ENCODE results near the gene CORO2B.

The CORO2B gene

DNA sequence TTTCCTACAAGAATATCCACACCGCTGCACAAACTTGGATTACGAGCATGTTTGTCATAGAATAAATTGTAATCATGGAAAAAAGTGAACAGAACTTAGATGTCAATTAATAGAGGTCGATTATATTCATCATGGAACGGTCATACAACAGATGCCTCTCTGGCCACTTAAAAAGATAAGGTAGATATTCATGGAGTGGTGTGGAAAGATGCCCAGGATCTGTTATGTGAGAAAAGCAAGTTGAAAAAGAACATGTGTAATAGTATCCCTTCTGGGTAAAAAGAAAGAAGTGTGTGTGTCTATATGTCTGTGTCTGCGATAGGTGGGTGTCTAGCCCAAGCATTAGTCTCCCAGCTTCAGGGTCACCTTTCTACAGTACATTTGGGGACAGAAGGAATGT lies 128.6 kb downstream of the CORO2B start:
- DNase-seq, result no peak

DNA sequence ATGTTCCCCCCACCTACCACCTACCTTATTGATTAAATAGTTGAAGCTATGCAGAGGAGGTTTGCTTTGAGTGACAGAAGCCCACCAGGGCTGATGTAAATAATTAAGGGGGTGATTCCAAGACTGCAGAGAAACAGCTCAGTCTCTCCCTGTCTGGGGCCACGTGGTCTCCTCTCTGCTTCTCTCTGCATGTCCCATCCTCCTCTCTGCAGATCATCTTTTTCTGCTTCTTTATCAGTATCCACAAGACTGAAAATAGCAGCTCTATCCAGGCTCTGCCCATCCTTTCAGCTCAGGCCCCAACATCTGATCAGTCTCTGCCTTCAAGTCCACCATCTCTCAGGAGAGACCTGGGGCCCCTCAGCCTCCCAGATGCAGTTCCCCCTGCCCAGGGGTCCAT lies 131.1 kb downstream of the CORO2B start:
- DNase-seq, result no peak

DNA sequence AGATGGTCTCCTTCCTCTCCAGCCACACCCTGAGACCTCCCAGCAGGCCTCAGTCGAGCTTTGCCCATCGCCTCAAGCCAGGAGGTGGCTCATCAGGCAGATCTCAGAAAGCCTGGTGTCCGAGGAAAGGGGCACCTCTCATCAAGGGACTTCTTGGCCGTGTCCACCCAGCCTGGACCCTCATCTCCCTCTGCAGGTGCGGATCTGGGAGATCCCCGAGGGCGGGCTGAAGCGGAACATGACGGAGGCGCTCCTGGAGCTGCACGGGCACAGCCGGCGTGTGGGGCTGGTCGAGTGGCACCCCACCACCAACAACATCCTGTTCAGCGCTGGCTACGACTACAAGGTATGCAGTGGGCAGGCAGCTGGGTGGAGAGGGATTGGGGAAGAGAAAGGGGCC lies 131.7 kb downstream of the CORO2B start:
- no peak for DNase-seq

DNA sequence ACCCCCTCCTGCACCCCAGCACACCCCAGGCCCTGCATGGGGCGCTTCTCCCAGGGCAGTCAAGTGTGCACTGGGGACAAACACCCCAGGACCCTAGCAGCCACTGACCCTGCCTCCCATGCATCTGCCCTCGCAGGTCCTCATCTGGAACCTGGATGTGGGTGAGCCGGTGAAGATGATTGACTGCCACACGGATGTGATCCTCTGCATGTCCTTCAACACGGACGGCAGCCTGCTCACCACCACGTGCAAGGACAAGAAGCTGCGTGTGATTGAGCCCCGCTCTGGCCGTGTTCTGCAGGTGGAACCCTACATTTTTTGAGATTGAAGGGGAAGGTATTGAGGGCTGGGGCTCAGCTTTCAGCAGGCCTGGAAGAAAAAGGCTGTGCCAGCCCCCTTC lies 132.6 kb downstream of the CORO2B start:
- DNase-seq, result no peak

DNA sequence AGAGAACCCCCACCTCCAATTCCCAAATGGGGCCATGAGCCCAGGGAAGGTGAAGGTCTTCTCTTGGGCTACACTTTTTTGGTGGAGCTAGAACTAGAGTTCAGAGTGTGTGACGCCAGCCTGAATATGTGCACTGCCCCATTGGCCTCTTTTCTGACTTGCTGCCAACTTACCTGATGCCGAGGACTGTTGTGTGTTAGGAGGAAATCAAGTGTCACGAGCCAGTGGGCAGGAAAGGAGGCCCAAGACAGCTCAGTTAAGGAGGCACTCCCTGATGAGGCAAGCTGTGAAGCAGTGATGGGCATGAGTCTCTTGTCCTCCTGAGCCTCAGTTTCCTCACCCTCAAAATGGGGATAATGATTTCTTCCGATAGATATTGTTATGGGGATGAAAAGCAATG lies 134.1 kb downstream of the CORO2B start:
- no peak for DNase-seq

DNA sequence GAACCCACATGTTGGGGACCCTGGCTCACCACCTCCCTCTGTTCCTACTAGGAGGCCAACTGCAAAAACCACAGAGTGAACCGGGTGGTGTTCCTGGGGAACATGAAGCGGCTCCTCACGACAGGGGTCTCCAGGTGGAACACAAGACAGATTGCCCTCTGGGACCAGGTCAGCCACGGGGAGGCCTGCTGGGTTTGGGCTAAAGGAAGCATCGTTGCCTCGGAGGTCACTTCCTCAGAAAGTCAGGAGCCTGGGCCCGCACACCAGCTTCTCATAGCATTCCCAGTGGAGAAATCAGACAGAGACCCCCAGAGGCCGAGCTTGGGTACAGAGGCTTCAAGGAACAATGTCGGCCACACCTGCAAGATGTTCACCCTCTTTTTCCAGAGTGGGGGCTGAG lies 135.1 kb downstream of the CORO2B start:
- no peak for DNase-seq

DNA sequence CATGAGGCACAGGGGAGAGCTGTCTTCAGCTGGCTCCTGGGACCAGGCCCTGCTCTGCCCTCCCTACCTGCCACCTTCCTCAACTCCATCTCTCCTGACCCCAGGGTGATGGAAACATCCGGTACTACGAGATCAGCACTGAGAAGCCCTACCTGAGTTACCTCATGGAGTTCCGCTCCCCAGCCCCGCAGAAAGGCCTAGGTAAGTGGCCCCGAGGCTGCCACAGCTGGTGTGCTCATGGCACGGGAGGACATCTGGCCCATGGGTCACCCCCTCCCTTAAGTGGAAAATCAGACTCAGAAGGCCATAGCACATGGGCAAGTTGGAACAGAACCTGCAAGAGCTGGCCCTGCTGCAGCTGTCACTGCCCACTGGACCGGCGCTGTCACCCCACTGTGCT lies 136.3 kb downstream of the CORO2B start:
- DNase-seq, result no peak

DNA sequence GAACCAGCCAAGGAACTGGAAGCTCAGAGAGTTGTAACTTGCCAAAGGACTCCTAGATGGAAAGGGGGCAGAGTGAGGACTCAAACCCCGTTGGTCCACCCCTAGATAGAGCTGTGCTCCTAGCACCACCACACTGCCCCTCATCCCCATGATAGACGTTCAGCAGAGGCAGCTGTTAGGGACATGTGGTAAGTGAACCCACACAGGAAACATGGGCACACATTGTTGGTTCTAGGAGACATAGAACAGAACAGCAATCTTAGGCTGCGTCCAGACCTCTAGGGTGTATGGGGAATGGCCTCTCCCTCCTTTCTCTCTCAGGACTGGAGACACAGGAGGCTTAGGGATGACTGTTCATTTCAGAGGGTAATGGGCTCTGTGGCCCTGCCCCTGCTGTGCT lies 139.2 kb downstream of the CORO2B start:
- DNase-seq, result no peak

DNA sequence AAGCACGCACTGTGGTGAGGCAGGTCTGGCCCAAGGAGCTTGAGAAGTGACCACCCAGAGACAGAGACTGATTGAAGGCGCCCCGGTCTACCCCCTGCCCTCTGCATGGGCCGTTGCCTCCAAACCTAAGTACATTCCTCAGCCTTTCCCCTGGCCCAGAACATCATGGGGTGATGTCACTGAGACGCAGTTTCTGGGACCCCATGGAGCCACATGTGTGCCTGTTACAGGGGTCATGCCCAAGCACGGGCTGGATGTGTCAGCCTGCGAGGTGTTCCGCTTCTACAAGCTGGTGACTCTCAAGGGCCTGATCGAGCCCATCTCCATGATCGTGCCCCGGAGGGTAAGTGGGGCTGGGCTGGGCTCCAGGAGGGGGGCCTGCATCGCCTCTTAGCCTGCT lies 139.7 kb downstream of the CORO2B start:
- no peak for DNase-seq

DNA sequence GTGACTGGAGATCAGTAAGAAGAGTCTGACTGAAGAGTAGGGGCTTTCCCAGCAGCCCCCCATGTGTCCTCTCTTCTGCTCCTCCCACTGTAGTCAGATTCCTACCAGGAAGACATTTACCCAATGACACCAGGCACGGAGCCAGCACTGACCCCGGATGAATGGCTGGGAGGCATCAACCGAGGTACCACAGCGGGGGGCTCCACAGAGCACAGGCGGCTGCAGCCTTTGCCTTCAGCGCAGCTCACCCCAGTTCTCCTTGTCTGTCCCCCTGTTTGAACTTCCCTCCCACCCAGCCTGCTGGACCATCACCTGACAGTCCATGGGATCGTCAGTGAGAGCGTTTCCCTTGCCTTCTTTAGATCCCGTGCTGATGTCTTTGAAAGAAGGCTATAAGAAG lies 140.3 kb downstream of the CORO2B start:
- DNase-seq, result no peak

DNA sequence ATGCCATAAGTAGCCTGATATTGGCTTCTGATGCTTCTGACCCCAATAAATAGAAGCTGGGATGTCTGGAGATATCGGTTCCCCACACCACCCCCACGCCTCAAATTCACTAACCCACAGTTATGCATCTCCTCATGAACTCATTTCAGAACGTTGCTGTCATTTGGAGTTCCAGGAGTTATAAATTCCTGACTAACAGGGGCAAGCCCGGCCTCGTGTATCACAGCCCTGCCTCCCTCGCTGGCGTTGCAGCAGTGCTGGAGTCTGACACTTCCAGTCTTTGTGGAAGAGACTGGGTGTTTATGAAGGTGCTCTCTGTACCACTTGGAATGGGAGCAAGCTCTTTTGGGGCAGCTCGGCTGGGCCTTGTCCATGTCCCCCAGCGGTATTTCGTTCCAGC lies 140.9 kb downstream of the CORO2B start:
- DNase-seq, result no peak

DNA sequence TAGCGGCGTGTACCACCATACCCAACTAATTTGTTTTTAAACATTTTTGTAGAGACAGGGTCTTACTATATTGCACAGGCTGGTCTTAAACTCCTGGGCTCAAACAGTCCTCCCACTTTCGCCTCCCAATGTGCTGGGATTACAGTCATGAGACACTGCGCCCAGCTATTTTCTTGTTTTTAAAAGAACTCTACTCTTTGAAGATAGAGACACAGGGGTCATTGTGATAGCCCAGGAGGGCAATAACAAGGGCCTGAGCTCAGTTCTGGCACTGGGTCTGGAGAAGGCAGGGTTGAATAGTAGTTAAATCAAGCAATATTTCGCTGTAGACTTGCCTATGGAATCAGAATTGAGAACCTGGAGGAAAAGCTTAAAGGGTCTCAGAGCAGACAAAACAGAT lies 143.1 kb downstream of the CORO2B start:
- no peak for DNase-seq

DNA sequence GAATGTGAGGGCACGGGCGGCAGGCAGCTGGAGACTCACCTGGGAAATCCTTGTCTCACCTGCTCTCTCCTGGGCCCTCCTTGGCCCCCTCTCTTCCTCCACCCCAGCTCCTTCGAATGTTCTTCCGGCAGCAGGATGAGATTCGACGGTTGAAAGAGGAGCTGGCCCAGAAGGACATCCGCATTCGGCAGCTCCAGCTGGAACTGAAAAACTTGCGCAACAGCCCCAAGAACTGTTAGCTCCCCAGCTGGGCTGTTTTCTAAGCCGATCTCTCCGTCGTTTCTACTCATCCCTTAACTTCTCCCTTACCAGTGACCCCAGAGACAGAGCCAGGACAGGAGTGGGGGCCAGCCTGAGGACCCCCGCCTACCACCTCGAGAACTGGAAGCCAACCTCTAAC lies 146.9 kb downstream of the CORO2B start:
- DNase-seq, result peak; percentile 75 to 80 (median 76)

DNA sequence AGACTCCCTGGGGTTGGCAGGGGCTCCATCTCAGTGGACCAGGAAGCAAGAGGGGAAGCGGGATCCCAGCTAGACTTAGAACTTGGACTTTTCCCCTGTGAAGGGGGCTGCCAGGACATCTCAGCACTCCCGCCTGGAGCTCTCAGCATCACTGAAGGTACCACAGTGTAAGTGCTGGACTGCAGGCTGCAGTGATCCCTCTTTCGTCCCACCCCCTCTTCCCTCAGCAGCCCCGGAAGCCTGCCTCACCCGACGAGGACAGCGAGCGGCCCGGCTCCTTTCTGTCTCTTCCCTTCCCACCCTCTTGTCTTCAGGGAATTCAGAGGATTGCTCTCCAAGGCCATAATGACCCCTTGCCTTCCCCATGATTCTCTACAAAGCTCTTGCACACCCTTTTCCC lies 147.5 kb downstream of the CORO2B start:
- no peak for DNase-seq

DNA sequence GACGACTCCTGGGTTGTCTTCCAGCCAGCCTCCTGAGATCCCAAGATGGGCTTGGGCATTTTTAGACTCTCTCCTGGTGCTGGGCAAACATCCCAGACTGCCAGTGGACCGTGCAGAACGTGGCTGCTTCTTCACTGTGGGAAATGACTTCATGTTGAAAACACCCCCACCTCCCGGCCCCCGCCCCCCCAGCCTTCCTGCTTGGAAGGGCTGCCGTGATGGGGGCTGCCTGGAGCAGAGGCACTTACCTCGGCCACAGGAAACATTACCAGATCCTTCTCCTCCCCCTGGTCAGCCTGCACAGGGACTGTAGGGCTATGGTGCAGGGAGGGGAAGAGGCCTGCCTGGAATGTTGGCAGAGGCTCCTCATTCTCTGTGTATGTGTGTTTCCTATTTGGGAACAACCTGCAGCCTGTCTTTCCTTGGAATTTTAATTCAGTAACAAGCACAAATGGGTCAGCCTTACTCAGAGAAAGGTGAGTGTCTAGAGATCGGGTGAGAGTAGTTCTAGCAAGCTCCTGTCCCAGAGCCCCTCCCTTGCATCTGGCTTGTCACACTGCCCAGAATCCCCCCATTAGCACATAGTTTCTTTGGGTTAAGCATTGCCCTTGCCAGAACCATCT lies 151.1 kb downstream of the CORO2B start:
- no peak for DNase-seq

DNA sequence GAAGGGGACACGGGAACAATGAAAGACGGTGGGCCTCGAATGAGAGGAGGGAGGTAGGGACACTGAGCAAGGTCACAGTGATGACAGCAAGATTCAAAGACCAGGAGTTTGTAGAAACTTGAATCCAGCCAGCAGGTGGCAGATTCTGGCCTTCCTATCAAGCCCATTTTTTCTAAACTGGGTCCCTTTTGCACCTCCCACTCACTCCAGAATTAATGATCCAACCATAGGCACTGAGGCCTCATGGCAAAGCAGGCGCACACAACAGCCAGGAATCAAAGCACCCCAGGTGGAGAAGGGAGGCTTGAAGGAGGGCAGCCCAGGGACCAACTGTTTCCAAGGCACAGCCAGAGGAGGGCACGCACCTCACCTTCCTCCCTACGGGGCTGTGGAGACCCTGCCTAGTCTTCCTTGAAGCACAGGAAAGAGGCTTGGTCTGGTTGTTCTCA lies 151.7 kb downstream of the CORO2B start:
- DNase-seq, result peak; percentile 69 to 77 (median 75)

DNA sequence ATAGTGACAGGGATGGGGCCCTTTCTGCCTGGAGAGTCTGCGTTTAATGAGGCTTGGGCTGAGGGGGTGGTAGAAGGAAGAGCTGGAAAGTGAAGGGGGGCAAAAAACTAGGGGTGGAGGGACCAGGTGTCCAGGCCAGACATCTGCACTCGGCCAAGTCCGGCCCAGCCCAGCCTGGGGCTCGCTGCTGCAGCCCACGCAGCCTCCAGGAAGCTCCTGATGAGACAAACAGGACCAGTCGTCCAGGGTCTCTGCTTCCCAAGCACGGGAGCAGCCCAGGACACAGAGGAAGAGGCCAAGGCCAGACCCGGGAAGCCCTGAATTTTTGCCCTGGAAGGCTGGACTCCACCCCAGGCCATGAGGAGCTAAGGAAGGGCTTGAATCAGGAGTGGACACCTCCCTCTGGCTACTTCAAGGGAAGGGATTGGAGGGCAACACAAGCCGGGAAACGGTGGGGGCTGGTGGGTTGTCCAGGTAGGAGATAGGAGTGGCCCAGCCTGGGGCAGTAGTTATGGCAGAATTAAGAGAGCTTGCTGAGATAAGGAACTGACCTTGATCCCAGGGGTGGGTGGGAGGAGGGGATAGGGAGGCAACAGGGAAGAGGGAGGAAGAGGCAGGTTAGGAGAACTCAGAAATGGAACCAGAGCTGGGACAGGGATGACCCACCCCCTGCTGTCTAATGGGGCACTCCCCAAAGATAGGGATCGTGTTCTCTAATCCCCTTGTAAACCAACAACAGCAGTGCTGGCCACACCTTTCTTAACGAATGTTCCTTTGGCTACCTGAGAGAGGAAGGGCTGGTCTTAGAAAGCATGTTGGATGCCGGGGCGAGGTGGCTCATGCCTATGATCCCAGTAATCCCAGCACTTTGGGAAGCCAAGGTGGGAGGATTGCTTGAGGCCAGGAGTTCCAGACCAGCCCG lies 152.4 kb downstream of the CORO2B start:
- no peak for DNase-seq

DNA sequence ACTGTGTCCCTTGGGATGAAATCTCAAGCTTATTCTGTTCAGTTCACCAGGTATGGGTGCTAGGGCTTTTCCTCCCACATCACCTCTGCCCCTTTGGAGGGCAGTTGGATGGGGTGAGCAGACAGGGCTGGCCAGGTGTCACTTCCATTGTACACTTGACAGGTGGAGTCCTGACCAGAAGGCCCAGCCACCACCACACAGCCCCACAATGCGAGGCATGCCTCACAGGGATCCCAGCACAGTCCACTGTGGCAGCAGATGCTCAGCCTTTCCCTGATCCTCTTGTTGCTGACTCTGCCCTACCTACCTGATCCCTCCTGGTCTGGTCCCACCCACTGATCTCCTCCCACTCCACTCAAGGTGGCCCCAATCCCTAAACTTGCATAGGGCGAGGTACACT lies 153.7 kb downstream of the CORO2B start:
- no peak for DNase-seq

DNA sequence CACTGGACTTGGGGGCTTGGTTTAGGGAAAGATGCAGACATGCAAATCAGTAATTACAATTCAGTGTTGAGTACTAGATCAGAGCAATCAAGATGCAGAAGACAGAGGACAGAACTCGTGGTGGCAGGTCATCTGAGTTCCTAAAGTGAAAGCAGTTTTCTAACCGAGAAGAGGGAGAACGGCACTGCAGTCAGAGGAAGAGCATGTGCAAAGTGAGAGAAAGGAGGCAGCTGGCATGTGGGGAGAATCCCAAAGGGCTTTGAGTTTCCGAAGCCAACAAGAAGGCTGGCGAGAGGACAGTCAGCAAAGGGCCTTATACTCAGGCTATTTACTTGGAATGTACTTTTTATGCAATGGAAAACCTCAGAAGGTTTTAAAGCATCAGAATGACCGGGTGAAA lies 154.9 kb downstream of the CORO2B start:
- DNase-seq, result peak; percentile 56 to 72 (median 58)

DNA sequence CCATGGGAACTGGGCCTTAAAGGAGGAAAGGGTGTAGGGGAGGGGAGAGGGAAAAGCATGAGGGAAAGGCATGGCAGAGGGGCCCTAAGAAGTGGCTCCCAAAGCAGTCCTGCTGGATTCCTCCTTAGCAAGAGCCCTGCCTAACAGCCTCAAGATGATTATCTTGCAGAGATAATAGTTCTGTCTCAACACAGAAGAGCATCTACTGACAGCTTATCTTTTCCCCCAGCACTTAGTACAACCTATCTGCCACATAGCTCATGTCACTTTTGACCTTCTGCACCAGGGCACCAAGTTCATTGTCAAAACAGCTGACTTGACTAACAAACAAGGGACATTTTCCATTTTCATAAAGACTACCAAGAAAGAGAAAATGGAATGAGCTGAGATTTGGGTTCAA lies 155.6 kb downstream of the CORO2B start:
- DNase-seq, result no peak

DNA sequence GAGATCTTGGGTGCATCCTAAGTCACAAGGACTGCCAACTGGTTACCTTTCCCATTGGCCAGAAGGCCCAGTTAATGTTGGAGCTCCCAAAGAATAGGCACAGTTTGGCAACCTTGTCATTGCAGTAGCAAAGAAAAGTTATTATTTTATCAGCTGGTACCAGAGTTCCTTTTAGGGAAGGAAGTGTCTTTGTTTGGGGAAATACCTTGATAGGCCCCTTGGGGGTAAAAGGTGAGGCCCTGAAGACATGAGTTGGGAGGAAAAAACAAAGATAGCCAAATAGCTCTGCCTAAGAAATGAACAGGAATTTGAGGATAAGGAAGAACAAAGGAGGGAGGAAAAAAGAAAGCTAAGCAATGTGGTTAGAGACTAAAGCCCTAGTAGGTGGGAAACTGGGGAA lies 156.1 kb downstream of the CORO2B start:
- no peak for DNase-seq

DNA sequence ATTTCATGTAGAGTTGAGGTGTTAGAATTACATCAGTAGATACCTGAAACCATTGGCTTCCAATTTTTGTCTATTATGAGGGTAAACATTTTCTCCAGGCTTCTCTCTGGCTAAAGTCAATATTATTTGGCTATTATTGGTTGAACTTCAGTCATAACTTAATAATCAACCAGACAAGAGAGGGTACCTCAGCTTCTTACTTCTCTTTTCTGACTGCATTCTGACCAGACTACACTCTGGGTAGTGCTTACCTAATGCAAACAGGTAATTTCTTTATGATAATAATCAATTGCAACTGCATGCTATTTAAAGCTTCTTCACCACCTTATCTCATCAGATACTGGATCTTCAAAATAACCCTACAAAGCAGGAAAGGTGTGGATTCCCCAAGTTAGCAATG lies 156.8 kb downstream of the CORO2B start:
- DNase-seq, result no peak

DNA sequence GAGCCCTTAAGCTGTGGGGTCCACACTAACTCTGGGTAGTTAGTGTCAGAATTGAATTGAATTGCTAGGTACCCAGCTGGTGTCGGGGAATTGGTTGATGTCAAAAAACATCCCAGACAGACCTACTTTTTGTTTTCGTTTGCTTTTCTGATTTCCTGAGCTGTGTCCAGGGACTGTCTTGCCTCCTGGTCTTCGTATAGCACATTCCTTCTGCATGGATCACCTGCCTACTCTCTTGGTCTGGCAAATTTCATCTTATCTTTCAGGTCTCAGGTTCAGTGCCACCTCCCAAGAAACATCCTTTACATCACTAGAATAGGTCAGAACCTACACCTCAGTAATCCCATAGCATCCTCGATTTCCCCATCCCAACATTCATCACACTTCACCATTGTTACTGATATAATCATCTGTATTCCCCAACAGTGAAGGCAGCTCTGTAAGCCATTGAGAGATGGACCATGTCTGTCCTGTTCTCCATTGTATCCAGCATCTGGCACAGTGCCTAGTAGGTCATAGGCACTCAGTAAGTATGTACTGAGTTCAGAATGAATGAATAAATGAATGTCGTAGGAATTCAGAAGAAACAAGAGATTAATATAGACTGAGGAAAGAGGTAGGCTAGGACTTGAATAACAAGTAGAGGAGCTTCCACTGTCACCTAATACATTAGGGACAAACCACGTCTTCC lies 160.7 kb downstream of the CORO2B start:
- no peak for DNase-seq

DNA sequence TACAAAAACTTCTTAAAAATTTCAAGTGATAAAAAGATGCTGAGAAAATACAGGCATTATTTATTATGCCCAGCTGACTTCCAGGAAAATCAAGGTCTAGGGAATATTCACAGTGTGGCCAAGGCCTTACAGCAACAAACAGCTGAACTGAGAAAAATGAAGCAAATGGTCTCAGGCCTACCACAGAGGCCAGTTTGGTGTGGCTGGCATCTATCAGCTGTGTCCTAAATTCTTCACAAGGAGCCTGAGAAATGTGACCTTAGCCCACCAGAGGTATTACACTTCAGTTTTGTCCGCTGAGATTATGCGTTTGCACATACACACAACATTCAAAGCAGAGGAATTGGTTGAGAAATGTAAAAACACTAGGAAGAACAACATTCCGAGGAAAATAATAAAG lies 164.5 kb downstream of the CORO2B start:
- DNase-seq, result no peak
